GM12878 (cell line): ENCODE data around the gene KLHL36. TPM values are rescaled to one million over a fixed set of nuclear protein-coding genes. Genes with fewer than 3 reads are reported as not detected.

Experiments
- ATAC-seq: fragments of 200-7000 bp; cut with Tn5 transposase; 3 replicates; pipeline ENCODE4 v1.9.1; 2020; ENCODE audit warnings: mild to moderate bottlenecking, moderate library complexity
- BruUV-seq: library from RNA; stranded (reverse); fragments of 400-500 nt; replicated peaks from 2 replicates; lab custom pipeline; 2021; lab: Mats Ljungman, UMichigan
- CTCF ChIA-PET: fragments of 300-600 bp; sonication (Branson Sonifier 250); formaldehyde crosslinking; extraction: SDS; loops from one replicate; lab custom pipeline; 2021; ENCODE audit warnings: inconsistent platforms; lab: Yijun Ruan, JAX
- POLR2A ChIA-PET: fragments of 350-600 bp; formaldehyde crosslinking; extraction: SDS; loops from one replicate; lab custom pipeline; 2021; ENCODE audit warnings: inconsistent platforms; lab: Charles Lee
- RAD21 ChIA-PET: fragments of 300-600 bp; sonication (Branson Sonifier 250); formaldehyde crosslinking; loops from one replicate; lab custom pipeline; 2023; ENCODE audit warnings: antibody characterized with exemption; ENCODE audit not compliant: unreplicated experiment; lab: Charles Lee
- SMC1A ChIA-PET: fragments of 300-600 bp; sonication (Branson Sonifier 250); formaldehyde crosslinking; loops from one replicate; lab custom pipeline; 2023; ENCODE audit not compliant: unreplicated experiment, uncharacterized antibody; lab: Charles Lee
- DNase-seq: peaks from one replicate; pipeline ENCODE4 v3.0.0-alpha.2; 2011; ENCODE audit warnings: low read depth, low spot score
- FAIRE-seq: peaks from 3 replicates; lab custom pipeline; 2011; peaks lifted over from hg19 to GRCh38; lab: Jason Lieb, UNC
- H2AFZ ChIP-seq: 2 replicates; pipeline ENCODE4 v1.6.0; 2011; ENCODE audit warnings: low read depth, low read length, control low read depth; ENCODE audit not compliant: control insufficient read depth
- H3K27ac ChIP-seq: 2 replicates; pipeline ENCODE4 v1.5.1; 2011; ENCODE audit warnings: control low read depth; ENCODE audit not compliant: control insufficient read depth, insufficient read depth
- H3K27me3 ChIP-seq, 2 experiments: replicated peaks in 1 of 2; 2 replicates each; pipeline versions ENCODE4 v1.6.0 to v1.6.1; 2011; ENCODE audit warnings: low read length in 1 of 2; ENCODE audit not compliant: control insufficient read depth in 2 of 2, insufficient read depth in 2 of 2
- H3K36me3 ChIP-seq, 2 experiments: 2 replicates each; pipeline ENCODE4 v1.5.1; 2011; ENCODE audit warnings: low read length in 1 of 2; ENCODE audit not compliant: control insufficient read depth in 2 of 2, insufficient read depth in 2 of 2
- H3K4me1 ChIP-seq: 2 replicates; pipeline ENCODE4 v1.6.1; 2011; ENCODE audit warnings: mild to moderate bottlenecking, low read length, moderate library complexity, mixed read lengths; ENCODE audit not compliant: control insufficient read depth, insufficient read depth
- H3K4me2 ChIP-seq: 2 replicates; pipeline ENCODE4 v1.6.0; 2011; ENCODE audit warnings: control low read depth; ENCODE audit not compliant: control insufficient read depth, insufficient read depth
- H3K4me3 ChIP-seq: fragments of 200-600 bp; sonication (generic); 2 replicates; pipeline ENCODE4 v1.5.1; 2016
- H3K79me2 ChIP-seq: 2 replicates; pipeline ENCODE4 v1.6.0; 2011; ENCODE audit warnings: low read length; ENCODE audit not compliant: control insufficient read depth, insufficient read depth
- H3K9ac ChIP-seq: 2 replicates; pipeline ENCODE4 v1.8.0; 2011; ENCODE audit warnings: low read length, control low read depth, mixed read lengths; ENCODE audit not compliant: control insufficient read depth, insufficient read depth
- H3K9me3 ChIP-seq: replicated peaks from 3 replicates; pipeline ENCODE4 v1.5.1; 2011; ENCODE audit warnings: mild to moderate bottlenecking, low read length; ENCODE audit not compliant: control insufficient read depth, insufficient read depth
- H4K20me1 ChIP-seq: 2 replicates; pipeline ENCODE4 v1.6.0; 2011; ENCODE audit not compliant: control insufficient read depth, insufficient read depth
- ATF7 ChIP-seq: fragments of 450-650 bp; IDR thresholded peaks from 2 replicates; pipeline ENCODE4 v1.6.1; 2016; ENCODE audit warnings: low read depth, mild to moderate bottlenecking
- EED ChIP-seq: sonication (generic); IDR thresholded peaks from 2 replicates; pipeline ENCODE4 v1.6.1; 2016; ENCODE audit warnings: antibody characterized with exemption, low read depth
- HDGF ChIP-seq: fragments of 450-650 bp; IDR thresholded peaks from 2 replicates; pipeline ENCODE4 v1.6.1; 2016; ENCODE audit warnings: antibody characterized with exemption
- IKZF1 ChIP-seq: fragments of 450-650 bp; conservative IDR thresholded peaks from 2 replicates; pipeline ENCODE4 v1.6.1; 2017; ENCODE audit warnings: antibody characterized with exemption, mild to moderate bottlenecking
- IKZF2 ChIP-seq, 2 experiments: fragments of 450-650 bp; IDR thresholded peaks; 2 replicates each; pipeline ENCODE4 v1.6.1; 2017; ENCODE audit warnings: mild to moderate bottlenecking in 2 of 2, moderate library complexity in 2 of 2
- SPI1 ChIP-seq: IDR thresholded peaks from 2 replicates; pipeline ENCODE4 v1.6.1; 2011; ENCODE audit warnings: low read depth, mild to moderate bottlenecking, low read length, moderate library complexity, borderline replicate concordance; ENCODE audit not compliant: insufficient read depth
- ZNF24 ChIP-seq: fragments of 450-650 bp; IDR thresholded peaks from 2 replicates; pipeline ENCODE4 v1.6.1; 2017; ENCODE audit warnings: antibody characterized with exemption, mild to moderate bottlenecking
- whole genome bisulfite sequencing: methylation state at CpG from one replicate; pipeline ENCODE4 v1.1.6; 2016; ENCODE audit warnings: low lambda C conversion rate; ENCODE audit not compliant: insufficient replicate concordance, insufficient coverage; ENCODE audit errors: missing lambda C conversion rate; 5-methylcytosine and 5-hydroxymethylcytosine counted together
- in situ Hi-C: fragments of 300-500 bp; cut with MboI; formaldehyde crosslinking; loops from 9 replicates; pipeline ENCODE4 v1.14.3; 2018; ENCODE audit warnings: mixed read lengths
- intact Hi-C: fragments of 100-400 bp; cut with micrococcal nuclease; formaldehyde crosslinking; loops from one replicate; pipeline ENCODE4 v1.14.2; 2022; ENCODE audit not compliant: unreplicated experiment
- polyA plus RNA-seq, 11 experiments: library from polyadenylated mRNA; depleted of rRNA in 4 of 11; unstranded in 6 of 11; stranded (reverse) in 5 of 11; fragments of >200 nt; fragmentation: Nextera tagmentation in 4 of 11; fragmentation: Illumina TruSeq in 1 of 11; extraction: Ambion mirVana in 4 of 11; extraction: Trizol in 1 of 11; gene quantifications; 1 replicate in 1 of 11; 2 replicates in 10 of 11; pipeline versions ENCODE4 v1.2.1 to v1.2.3, GENCODE V29; 2011 to 2016; ENCODE audit warnings: inconsistent platforms in 2 of 11, missing spikeins in 2 of 11, low read depth in 1 of 11
- total RNA-seq, 4 experiments: library from RNA; depleted of rRNA in 3 of 4; stranded (reverse); fragments of >200 nt in 3 of 4; fragmentation: Illumina TruSeq in 1 of 4; extraction: Trizol in 1 of 4; gene quantifications; 2 replicates each; pipeline versions ENCODE4 v1.2.1 to v1.2.3, GENCODE V29; 2013 to 2021
- TF ChIP-seq, protein P1 (sequence below): fragments of 450-650 bp; IDR thresholded peaks from 2 replicates; pipeline ENCODE4 v1.6.1; 2018; ENCODE audit warnings: mild to moderate bottlenecking, low read depth, moderate library complexity; ENCODE audit not compliant: partially characterized antibody

The KLHL36 gene
- total and polyA plus RNA-seq, 10 of the 15 experiments (the other 5 are each of a cell fraction or from before 2014, with no cell fraction given) = 2.6 to 45.3 (median 16.8) TPM

DNA sequence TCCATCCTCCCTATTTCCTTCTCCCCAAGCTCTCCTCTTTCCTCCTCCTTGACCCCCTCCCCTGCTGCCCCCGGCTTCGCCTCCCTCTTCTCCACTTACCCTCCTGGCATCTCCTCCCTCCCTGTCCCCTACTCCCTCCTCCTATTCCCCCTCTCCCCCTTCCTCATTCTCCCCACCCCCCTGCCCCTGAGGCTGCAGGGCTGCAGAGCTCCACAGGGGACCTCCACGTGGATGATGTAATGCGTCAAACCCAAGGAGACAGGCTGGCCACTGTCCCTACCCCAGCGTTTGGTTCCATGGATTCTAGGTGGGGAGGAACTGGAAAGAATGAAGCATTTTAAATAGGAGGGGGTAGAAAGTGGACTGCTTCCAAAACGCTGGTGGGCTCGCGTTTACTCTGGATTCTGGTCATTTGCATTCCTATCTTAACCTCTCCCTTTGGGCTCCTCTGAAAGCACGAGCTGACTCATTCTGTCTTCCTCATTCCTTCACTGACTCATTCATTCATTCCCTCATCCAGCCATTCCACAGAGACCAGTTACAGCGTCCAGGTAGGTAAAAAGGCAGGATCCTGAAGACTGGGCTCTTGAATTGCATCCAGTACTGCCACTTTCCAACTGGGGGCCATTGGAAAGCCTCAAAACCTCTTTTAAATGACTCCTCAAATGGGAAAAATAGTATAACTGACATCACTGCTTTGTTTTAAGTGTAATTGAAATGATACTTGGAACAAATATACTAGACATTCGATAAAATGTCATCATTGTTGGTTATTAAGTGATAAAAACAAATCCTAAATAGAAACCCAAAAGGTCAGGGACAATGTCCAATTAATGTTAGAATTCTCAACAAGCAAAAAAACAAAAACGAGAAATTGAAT lies 29.5 kb upstream of the KLHL36 start:
- FAIRE-seq = no peak
- POLR2A ChIA-PET = interaction anchor here (1.0 to 10.6 kb wide), 6 partner anchors 18 to 114 kb away, joined by 3 to 214 read pairs (median 6); partner anchors contain the start of gene MEAK7
- 20% methylated on average over 10 of the region's 12 CpGs for WGBS
- in situ Hi-C loops = loop anchor here (25.0 kb wide), 1 partner anchor 943 kb away; no protein-coding TSS in a partner anchor
- no peak for DNase-seq
- TF ChIP-seq EED (0 out of 2 replicates have a peak, but pooled peaks have one; percentile 21), IKZF1 (peak; percentile 28; the same call in 1 of the 2 replicates), HDGF (no peak), IKZF2 (IDR thresholded peaks at IDR 0.05) (peak; percentile 30; a peak in 2 of 4 replicates), SPI1 (0 out of 2 replicates have a peak, but pooled peaks have one; percentile 7), ATF7 (peak; percentile 57), ZNF24 (peak; percentile 93)
- TF ChIP-seq, protein P1, sequence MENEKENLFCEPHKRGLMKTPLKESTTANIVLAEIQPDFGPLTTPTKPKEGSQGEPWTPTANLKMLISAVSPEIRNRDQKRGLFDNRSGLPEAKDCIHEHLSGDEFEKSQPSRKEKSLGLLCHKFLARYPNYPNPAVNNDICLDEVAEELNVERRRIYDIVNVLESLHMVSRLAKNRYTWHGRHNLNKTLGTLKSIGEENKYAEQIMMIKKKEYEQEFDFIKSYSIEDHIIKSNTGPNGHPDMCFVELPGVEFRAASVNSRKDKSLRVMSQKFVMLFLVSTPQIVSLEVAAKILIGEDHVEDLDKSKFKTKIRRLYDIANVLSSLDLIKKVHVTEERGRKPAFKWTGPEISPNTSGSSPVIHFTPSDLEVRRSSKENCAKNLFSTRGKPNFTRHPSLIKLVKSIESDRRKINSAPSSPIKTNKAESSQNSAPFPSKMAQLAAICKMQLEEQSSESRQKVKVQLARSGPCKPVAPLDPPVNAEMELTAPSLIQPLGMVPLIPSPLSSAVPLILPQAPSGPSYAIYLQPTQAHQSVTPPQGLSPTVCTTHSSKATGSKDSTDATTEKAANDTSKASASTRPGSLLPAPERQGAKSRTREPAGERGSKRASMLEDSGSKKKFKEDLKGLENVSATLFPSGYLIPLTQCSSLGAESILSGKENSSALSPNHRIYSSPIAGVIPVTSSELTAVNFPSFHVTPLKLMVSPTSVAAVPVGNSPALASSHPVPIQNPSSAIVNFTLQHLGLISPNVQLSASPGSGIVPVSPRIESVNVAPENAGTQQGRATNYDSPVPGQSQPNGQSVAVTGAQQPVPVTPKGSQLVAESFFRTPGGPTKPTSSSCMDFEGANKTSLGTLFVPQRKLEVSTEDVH = no peak
- TF ChIP-seq, all 136 proteins: peak for 6
- no peaks in the 10 kb centered on the region for H3K27me3 ChIP-seq
- H3K4me2 ChIP-seq = peak overlapping the region; percentile 50
- no peak for ATAC-seq
- H3K9ac ChIP-seq = no peak overlapping the region
- ChIA-PET SMC1A (interaction anchor here (0.9 to 14.0 kb wide), 12 partner anchors 16 to 135 kb away, joined by 3 to 229 read pairs (median 5); no protein-coding TSS in a partner anchor), CTCF (interaction anchor here (0.7 to 4.9 kb wide), 9 partner anchors 25 to 119 kb away, joined by 3 to 40 read pairs (median 5); no protein-coding TSS in a partner anchor), RAD21 (interaction anchor here (1.3 to 11.3 kb wide), 5 partner anchors 17 to 113 kb away, joined by 3 to 224 read pairs (median 67); no protein-coding TSS in a partner anchor)
- no peak overlapping the region for H2AFZ ChIP-seq
- peaks cover 9 to 11% of the 10 kb centered on the region in 2 experiments for H3K36me3 ChIP-seq
- no peak overlapping the region for H3K4me3 ChIP-seq
- H4K20me1 ChIP-seq = peaks cover 9% of the 10 kb centered on the region
- H3K4me1 ChIP-seq = peaks cover 37% of the 10 kb centered on the region
- H3K27ac ChIP-seq = no peak overlapping the region
- peaks cover 40% of the 10 kb centered on the region for H3K79me2 ChIP-seq
- no peaks in the 10 kb centered on the region for H3K9me3 ChIP-seq
- intact Hi-C loops = loop anchor here (1.0 kb wide), 1 partner anchor 25 kb away; no protein-coding TSS in a partner anchor
- BruUV-seq = no TSS peak
